Activated gamma-delta T cell (primary cell): ENCODE measurements around the gene SLIT3.

Experiments used
- DNase-seq: peaks from one replicate; lab custom pipeline; 2025; lab: John Stamatoyannopoulos, UW

SLIT3 gene

DNA sequence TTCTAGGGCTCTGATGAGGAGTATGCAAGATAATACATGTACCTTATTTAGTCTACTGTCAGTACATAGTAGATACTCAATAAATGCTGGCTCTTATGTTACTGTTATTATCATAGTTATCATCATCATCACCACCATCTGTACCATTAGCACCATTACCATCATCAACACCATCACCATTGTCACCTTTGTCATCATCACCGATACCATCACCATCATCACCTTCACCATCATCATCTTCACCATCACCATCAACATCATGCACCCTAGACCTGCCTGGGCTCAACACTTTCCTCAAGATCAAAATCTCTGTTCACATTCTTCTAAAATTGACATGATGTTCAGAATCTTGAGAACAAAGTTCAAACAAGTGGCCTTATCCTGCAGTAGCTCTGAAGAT lies 595.6 kb downstream of the SLIT3 start:
- DNase-seq: no peak

DNA sequence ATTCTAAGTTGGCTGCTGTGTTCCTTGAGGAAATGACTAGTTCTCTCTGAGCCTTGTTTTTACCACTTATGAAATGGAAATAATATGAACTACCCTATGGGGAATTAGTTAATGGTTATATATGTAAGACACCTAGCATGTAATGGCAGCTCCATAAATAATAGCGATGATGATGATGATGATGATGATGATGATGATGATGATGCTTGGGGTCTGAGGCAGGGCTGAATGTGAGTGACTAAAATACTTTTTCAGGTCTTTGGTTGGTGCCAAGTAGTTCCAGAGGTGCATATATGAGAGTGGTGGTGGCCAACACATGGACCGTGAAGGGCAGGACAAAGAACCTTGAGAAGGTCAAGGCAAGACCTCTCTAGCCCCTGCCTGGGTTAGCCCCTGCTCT lies 598.4 kb downstream of the SLIT3 start:
- DNase-seq: no peak

DNA sequence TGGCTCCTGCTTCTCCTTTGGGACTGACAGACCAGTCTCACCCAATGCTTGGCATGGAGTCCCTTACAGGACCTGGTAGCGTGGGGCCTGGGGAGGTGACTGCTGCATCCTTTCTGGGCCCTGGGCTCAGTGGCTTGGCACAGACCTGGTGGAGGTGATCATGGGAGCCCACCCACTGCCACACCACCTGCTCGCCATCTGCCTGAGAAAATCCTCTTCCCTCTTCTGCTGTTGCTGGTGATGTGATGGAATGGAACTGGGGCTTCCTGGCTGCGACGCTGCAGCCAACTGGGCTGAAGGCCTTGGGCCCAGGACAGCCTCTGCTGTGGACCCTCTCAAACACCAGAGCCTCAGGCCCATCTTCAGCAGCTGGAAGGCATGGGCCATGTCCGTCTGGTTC lies 599.3 kb downstream of the SLIT3 start:
- DNase-seq: no peak

DNA sequence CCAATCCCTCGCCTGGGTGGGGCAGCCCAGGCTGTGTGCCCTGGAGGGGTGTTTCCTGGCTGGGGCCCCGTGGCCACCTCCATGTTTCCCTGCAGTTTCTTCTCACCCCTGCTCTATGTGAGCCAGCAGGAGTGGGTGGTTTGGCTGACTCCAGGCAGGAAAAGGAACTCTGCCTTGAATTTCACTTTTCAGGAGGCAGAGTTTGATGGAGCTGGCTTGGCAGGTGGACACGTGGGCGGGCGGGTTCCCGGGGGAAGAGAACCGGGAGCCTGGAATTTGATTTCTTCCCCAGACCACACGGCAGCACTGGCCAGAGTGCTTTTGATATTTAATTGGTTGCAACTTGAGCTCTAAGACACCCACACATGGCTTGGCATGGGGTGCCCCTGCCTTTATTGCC lies 601.9 kb downstream of the SLIT3 start:
- DNase-seq: no peak

DNA sequence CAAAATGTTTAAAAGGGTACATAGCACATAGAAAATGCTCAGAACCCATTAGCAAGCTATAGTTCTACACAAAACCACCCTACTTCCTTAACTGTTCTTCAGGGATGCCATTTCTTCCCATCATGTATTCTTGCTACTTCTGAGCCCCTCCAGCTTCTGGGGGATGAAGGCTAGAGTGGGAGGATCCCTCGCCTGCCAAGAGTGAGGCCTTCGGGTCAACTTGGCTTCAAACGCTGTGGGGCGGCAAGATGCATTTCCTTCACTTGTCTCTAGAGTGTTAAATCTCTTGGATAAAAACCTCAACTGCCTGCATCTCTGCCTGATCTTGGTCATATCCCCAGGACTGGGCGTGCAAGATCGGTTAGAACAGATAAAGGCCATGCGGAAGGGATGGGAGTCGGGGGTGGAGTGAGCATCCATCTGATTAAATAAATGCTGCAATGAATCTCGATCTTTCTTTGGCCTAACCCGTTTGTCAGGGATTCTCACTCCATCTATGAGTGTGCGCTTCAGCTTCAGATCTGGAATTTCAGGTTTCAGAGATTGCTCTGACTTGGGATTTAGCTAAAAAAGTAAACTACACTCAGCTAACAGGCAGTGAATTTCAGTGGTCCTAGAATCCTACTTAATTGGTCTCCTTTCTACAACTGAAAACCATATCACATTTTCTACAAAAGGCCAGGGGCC lies 603.8 kb downstream of the SLIT3 start:
- no peak for DNase-seq

DNA sequence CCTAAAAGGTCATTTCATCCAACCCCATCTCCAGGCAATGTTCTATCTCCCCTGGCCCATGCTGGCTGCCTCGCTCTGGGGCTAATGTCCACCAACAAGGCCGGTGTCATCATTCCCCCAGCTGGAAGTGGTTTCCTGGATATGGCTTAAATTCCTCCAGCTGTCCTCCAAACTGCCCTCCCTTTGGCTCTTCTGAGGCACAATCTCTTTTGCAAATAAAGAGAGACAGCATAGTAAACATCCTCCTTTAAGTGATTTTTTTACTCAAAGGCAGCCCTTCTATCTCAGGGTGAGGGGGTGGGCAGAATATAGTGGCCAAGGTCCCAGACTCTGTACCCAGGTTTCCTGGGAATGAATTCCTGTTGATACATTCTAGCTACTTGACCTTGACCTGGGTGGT lies 604.3 kb downstream of the SLIT3 start:
- DNase-seq: no peak

DNA sequence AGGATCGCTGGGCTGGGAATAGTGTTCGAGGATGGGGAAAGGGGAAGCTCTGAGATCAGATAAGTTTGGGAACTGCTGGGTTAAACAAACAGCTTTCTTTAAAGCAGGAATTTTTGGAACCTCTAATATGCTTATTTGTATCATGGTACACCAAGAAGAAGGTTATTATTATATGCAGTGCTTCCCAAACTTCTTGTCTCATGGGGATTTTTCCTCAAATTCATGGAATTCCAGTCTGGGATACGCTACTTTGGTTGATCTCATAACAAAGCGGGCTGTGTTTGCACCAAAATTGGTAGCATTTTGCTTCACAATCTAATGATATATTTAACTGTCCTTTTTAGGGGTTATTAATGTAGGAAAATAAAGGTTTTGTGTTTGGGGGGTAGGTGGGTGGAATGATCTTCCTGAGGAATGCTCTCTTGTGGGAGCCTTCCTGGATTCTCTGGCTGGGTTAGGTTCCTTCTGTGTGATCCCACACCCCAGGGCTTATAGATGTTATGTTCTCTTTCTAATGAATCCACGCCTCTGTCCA lies 605.6 kb downstream of the SLIT3 start:
- DNase-seq: no peak

DNA sequence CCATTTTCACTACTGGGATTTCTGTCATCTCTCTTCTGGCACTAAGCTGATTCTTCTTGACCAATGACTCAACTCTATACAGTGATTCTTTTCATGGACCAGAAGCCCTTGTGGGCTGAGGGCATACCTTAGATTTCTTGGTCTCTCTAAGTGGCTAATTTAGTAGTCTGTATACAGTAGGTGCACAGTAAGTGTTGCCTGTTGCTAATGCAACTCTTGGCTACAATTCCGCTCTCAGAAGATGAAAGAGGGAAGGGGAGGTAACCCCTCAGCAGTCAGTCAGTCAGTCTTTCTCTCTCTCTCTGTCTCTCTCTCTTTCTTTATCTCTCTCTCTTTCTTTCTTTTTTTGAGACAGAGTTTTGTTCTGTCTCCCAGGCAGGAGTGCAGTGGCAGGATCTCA lies 606.6 kb downstream of the SLIT3 start:
- no peak for DNase-seq

DNA sequence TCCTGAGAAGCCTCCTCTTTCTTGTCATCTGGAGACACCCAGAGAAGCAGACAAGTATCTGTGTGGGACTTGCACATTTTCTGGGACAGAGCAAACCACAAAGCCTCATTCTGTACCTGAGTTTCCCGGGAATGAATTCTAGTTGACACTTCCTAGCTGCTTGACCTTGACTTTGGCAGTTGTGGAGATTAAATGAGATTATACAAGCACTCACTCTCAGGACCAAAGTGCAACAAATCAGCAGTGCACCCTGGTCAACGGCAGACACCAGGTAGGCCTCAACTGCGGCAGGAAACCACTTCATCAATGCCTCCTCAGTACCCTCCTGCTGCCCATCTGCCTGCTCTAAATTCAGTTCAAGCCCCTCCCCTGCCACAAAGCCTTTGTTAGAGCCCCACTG lies 607.1 kb downstream of the SLIT3 start:
- DNase-seq: no peak

DNA sequence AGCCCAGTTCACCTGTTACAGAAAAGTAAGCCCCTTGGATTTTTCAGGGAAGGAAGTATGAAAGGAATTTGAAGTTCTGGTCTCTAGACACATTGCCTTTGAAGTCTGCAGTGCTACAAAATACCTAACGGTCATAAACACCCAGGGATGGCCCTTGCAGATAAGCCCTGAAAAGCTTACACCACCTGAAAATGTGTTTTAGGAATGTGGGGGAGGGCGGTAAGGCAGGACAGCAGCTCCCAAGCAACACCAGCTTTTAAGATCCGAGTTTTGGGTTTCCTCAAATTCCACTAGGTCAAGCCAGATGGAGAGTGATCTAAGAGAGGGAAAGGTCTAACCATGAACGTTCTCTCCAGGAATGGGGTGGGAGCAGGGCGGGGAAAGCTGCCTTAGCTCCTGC lies 607.6 kb downstream of the SLIT3 start:
- no peak for DNase-seq

DNA sequence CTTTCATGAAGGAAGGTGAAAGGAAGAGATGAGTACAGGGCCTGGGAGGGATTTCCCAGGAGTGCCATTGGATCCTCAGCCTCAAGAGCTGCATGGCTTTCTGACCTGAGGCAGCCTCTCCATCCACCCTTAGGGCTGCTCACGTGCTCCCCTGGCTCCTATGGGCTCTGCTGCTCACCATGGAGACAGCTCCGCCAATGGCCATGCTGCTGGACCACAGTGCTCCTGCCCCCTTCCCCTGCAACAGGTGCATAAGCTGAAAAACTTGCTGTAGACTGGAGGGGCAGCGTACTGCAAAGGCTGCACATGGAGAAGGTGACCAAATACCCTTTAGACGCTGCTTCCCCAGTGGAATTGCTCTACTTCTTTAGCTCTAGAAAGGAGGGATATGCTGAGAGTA lies 609.0 kb downstream of the SLIT3 start:
- DNase-seq: no peak

DNA sequence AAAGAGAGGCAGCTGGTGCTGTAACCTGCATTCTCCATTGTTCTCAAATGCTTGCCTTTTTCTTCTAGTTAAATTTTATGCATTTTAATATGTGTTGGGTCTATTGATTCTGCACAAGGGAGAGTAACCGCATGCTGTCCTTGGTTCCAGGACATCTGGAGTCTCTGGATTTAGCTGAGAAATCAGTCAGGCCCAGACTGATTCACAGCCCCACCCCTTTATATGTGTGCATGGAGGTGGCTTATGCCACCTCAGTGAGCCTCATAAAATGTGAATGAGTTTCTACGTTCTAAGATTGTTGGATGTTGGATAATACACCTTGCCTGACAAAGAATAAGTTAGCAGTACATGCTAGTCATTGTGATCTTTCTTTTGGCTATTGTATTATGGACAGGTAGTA lies 611.7 kb downstream of the SLIT3 start:
- no peak for DNase-seq

DNA sequence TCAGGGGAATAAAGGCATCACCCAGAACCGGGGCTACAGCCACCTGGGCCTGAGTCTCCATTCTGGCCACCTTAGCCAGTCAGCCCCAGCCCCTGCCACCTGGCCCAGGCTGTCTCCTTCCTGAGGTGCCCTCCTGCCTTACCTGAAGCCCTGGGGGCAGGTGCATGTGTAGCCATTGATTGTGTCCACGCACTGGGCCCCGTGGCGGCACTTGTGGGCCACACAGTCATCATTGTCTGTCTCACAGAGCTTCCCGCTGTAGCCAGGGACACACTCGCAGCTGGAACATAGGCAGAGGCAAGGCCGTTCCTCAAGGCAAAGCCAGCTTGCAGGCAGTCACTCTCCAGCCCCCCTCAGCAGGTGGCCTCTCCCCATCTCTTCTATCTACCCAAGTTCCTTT lies 614.1 kb downstream of the SLIT3 start:
- DNase-seq: no peak

DNA sequence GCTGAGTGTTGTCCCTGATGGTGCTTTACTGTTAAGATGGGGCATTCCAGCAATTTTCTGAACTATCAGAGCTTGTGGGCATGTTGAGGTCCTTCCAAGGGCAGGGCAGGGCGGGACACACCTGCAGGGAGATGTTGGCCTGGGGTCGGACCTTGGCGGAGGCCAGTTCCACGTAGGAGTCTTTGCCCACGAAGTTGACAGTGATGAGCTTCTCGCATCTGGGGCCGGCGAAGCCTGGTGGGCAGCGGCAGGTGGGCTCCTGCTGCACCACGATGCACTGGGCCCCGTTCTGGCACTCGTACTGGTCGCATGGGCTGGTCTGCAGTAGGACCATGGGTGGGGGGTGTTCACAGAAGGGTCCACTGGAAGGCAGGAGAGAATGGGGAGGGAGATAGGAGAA lies 615.4 kb downstream of the SLIT3 start:
- no peak for DNase-seq

DNA sequence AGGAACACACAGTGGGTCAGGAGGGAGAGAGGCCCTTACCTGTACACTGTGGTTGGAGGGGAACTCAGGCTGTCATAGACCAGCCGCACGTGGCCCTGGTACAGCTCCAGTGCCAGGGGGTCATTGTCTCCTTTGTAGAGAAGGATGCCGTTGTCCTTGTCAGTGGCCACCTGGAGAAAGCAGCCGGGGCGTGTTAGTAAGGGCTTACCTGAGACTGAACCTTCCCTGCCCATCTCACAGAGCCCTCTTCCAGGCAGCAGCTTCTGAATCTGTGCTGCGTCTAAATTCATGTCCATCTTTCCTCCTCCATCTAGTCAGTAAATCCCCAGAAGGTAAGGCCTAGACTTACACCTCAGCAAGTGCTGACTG lies 617.0 kb downstream of the SLIT3 start:
- DNase-seq: no peak

DNA sequence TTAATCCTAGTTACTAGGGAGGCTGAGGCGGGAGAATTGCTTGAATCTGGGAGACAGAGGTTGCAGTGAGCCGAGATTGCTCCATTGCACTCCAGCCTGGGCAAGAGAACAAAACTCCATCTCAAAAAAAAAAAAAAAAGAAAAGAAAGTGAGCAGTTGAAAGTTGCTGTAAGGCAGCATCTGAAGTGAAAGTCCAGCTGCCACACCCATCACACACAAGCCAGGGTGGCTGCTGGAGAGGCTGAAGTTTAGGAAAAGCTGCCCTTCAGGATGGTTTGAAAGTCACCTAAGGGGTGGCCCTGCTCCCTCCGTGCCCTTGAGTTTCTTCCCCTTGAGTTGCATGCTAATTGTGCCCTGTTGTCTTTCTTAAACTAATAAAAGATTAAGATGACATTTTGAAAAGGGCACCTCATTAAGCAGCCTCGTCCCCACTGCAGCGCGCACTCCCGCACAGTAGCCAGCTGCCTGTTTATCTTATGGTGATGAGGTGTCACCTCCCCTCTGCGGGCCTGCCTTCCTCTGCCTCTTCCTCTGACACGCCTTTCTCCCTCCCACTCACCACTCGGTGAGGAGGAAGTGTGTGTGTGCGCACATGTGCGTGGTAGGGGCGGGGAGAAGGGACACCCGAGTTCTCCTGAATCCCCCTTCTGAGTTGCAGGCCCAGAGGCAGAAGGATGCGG lies 617.6 kb downstream of the SLIT3 start:
- no peak for DNase-seq

DNA sequence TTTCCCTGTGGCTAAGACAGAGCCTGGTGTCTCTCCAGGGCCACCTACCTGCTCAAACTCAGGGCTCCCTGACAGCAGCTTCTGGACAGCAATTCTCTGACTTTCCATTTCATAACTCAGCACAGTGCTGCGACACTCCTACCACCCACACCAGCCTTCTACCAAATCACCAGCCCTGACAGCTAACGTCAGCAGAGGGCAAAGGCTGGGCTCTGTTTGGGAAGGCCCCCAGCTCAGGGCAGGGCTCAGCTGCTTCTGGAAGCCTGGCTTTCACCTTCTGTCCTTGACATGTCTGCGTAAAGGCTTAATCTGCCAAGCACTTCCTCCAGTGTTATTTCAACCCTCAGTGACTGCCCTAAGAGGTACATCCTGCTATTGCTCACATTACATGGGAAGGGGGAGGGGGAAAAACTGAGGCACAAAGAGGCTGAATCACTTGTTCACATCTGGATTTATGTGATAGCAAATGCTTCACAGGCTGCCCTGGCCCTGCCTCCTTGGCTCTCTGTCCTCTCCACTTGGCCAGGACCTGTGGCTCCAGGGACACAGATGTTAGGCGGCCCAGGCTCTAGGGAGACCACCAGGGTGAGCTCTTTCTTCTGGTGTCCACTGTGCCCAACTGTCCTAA lies 619.3 kb downstream of the SLIT3 start:
- no peak for DNase-seq

DNA sequence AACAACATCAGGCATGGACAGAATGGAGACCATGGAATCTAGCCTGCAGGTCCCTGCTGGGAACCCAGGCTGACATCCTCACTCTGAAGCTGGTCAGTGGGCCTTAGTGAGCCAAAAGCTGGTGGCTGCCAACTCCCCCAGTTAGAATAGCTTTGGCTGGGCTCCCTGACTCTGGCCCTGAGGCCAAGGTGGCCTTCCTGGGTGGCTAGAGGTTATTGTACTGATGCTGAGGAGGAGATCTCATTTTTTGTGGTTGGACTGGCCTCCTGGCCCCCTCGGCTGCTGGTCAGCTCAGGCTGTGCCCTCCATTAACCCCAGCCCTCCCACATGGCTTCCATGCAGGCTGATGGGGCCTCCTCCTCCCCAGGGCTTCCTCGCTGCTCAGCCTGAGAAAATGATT lies 620.5 kb downstream of the SLIT3 start:
- no peak for DNase-seq

DNA sequence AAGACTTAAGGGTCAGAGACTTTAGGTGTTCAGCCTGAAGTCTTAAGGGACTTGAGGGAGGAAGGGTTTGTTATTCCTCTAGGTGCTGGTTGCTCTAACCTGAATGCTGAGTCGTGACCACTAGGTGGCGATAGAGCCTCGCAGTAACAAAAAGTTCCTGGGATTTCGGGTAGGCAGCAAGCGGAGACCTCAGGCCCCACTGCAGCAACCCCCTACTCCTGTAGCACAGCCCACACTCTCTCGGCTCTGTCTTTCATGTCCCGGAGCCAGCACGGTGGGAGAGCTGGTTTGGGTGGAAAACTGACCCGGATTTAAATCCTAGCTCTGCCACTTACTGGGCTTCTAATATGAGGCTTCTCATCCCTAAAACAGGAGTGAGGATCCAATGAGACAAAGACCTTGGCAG lies 621.4 kb downstream of the SLIT3 start:
- DNase-seq: no peak

DNA sequence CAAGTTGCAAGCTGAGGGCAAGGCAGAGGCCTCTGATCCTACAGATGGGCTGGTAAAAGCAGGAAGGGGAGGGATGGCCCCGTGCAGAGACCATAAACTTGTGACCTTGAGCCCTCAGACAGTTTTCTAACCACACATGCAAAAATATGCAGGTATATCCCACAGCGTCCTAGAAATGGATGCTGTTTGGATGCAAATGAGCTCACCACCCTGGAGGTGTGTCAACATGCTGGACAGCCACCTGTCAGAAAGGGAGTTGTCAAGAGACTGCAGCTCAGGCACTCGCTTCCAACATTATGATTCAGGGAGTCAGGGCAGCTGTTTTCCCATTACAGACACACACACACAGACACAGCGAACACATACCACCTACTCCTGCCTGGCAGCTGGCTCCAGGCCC lies 624.4 kb downstream of the SLIT3 start:
- no peak for DNase-seq

DNA sequence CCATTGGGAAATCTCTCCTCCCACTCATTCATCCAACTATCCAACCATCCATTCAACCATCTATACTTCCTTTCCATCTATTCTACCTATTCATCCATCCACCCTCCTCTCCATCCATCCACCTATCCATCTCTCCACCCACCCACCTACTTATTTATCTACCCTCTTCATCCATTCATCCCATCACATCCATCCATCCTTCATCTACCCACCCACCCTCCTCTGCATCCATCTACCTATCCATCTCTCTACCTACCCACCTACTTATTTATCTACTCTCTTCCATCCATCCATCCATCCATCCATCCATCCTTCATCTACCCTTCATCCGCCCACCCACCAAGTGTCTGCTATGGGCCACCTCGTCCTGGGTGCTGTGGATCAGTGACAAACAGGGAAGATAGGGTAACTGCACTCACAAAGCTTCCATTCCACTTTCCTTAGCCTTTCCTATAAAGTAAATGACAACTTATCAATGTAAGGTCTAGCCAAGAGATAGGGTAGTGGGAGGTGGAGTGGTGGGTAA lies 625.0 kb downstream of the SLIT3 start:
- no peak for DNase-seq

DNA sequence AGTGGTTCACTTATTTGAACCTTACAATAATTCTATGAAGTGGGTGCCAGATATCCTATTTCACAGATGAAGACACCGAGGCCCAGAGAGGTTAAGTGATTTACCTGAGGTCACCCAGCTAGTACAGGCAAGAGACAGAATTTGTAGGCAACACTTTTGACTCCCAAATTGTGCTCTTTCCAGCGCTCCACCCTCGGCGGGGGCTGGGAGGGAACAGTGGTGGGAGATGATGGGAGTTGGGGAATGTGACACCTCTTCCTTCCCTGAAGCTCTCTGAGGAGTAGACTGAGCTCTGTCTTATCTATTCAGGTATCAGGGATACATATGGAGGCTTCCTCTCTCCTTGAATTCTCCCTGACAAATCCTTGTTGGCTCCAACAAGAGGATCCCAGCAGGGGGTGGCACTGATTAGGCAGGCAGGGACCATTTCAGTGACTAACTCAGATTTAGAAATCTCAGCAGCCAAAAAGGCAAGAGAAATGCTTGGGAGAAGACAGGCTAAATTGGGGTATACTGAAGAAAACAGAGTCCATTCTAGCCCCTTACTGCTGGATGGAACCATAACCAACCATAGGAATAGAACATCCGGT lies 626.0 kb downstream of the SLIT3 start:
- DNase-seq: no peak

DNA sequence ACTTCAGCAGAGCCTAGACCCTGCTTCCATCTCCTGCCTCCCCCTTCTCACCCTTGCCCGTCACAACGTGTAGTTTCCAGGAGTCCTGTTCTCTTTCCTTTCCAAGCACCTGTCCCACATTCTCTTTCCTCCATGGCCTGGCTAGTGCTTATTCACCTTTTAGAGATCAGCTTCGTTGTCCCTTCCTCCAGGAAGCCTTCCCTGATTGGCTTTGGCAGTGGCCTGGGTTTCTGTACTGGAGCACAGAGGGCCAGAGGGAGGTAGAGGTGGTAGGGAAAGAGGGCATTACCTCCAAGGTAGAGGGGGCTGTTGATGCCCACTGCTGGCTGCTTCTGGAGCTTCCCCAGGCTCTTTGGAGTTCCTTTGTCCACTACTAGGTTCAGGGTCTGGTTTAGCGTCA lies 628.1 kb downstream of the SLIT3 start:
- no peak for DNase-seq
